T-helper 17 cell (primary cell): Measurements from ENCODE around the gene CHN2. TPM values are rescaled to one million over a fixed set of nuclear protein-coding genes. Genes with fewer than 3 reads are reported as not detected.

ENCODE experiments used
- ATAC-seq: fragments of 150-1000 bp; cut with Tn5 transposase; 2 replicates; pipeline ENCODE4 v1.10.0; 2021; ENCODE audit warnings: mild to moderate bottlenecking, moderate library complexity
- DNase-seq, 3 donors: peaks; one replicate each; pipeline versions ENCODE4 v3.0.0 to v3.0.0-alpha.2; 2020 to 2021
- H3K9me3 ChIP-seq: one replicate; pipeline ENCODE4 v1.7.0; 2013; ENCODE audit warnings: low read length, mild to moderate bottlenecking; ENCODE audit not compliant: control insufficient read depth, poor library complexity, severe bottlenecking
- H3K27ac Mint-ChIP-seq: one replicate; pipeline ENCODE4 v1.8.0; 2022; ENCODE audit warnings: mild to moderate bottlenecking, moderate library complexity, mixed read lengths
- H3K27me3 Mint-ChIP-seq: one replicate; pipeline ENCODE4 v1.8.0; 2022; ENCODE audit warnings: mixed read lengths
- H3K36me3 Mint-ChIP-seq: one replicate; pipeline ENCODE4 v1.8.0; 2022; ENCODE audit warnings: low read depth, mixed read lengths
- H3K4me1 Mint-ChIP-seq: one replicate; pipeline ENCODE4 v1.8.0; 2022; ENCODE audit warnings: mild to moderate bottlenecking, mixed read lengths
- H3K4me3 Mint-ChIP-seq: one replicate; pipeline ENCODE4 v1.8.0; 2022; ENCODE audit warnings: mild to moderate bottlenecking, moderate library complexity, mixed read lengths
- total RNA-seq, 4 donors: library from RNA in 2 of 4; stranded (reverse) in 2 of 4; gene quantifications; one replicate each; pipeline ENCODE4 v1.2.3 and lab custom pipeline; 2022 to 2026

The CHN2 gene
- total RNA-seq, 2 donors from 2014 or later, result 3.8 to 4.0 TPM

DNA sequence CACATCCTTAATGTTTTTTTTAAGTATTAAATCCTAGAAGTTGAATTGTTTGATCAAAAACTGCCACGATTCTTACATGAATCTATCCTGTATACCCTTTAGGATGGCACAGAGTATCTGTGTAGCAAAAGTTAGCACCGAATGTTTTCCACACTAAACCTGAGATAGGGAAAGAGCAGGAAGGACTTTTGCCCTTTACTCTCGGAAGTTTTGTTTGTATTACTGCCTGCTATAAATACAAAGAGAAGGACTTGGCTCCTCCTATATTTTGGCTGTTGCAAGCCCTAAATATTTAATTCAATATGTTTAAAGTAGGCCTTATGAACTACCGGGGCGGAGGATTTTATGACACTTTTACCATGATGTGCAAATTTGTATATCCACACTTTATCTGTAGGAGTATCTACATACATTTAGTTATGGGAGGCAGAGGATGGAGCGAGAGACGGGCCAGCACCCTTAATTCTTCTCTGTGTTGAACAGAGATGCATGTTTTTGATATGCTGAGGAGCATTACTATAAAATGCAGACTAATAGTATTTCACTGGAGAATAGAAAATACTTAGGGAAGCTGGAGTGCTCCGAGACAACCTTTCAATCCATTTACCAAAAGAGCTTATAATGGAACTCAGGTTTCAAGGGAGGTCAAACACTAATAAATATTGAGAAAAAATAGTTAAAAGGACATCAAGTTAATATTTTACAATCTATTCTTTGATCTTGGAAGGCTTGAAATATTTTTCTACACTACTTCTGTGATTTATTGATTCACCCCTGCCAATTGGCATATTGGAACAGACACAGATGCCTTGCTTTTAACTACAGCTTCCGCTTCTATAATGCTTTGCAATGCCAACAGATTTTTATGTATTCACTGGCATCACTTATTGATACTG, 97.4 kb downstream of the CHN2 start:
- Mint-ChIP-seq H3K4me3 (no peak overlapping the region), H3K27me3 (no peaks in the 10 kb centered on the region), H3K4me1 (no peaks in the 10 kb centered on the region), H3K27ac (no peak overlapping the region), H3K36me3 (no peaks in the 10 kb centered on the region)
- no peak for ATAC-seq
- no peak for DNase-seq
- H3K9me3 ChIP-seq, result no peaks in the 10 kb centered on the region

DNA sequence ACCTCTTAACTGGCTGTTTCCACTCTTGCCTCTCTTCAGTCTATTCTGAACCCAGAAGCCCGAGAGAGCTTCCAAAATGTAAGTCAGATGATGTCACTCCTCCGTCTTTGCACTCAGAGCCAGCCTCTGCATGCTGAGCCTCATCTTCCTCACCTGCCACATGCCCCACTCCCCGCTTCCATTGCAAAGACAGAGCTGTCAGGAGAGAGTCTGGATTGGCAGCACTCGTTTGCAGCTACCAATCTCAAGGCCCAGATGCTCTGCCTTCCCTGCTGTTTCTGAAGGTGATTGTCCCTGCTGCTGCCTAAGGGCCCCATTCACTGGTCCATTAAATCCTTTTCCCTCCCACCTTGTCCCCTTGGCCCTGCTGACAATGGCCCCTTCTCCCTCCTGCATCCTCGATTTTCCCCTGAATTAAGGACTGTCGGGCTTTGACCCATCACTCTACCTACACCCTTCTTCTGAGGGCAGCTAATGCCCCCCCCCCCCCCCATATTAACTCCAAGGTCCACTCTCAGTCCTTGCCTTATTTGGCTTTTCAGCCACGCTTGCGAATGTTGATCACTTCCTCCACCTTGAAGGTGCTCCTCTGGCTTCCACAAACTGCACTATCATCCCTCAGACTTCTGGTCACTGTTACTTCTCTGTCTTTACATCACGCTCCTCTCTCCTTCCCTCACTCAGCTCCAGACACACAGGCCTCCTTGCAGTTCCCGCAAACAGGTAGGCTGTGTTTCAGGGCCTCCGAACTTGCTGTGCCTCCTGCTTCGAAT, 98.5 kb downstream of the CHN2 start:
- no peaks in the 10 kb centered on the region for H3K9me3 ChIP-seq
- H3K4me3 Mint-ChIP-seq, result no peak overlapping the region
- DNase-seq (no peak), ATAC-seq (no peak)
- no peaks in the 10 kb centered on the region for H3K27me3 Mint-ChIP-seq
- no peaks in the 10 kb centered on the region for H3K36me3 Mint-ChIP-seq
- no peaks in the 10 kb centered on the region for H3K4me1 Mint-ChIP-seq
- no peak overlapping the region for H3K27ac Mint-ChIP-seq

DNA sequence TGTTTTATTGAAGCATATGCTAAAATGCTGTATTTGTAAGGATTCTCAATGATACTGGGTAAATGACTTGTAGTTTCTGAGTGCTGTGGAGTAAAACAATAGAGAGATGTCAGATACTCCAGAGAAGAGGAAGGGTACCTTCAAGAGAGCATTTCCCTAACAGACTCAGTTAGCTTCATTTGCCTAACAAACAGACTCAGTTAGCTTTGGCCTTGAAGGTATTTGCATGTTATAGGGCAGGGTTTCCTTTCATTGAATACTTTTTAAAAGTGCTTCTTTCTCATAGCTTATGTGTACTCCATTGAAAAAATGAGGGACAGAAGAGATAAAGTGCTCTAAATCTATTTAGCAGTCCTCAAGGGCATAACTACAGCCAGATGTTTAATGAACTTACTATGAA, 101.8 kb downstream of the CHN2 start:
- Mint-ChIP-seq H3K4me1 (no peaks in the 10 kb centered on the region), H3K27me3 (no peaks in the 10 kb centered on the region), H3K4me3 (no peak overlapping the region), H3K36me3 (no peaks in the 10 kb centered on the region), H3K27ac (no peak overlapping the region)
- no peaks in the 10 kb centered on the region for H3K9me3 ChIP-seq
- DNase-seq, result no peak
- ATAC-seq, result no peak

DNA sequence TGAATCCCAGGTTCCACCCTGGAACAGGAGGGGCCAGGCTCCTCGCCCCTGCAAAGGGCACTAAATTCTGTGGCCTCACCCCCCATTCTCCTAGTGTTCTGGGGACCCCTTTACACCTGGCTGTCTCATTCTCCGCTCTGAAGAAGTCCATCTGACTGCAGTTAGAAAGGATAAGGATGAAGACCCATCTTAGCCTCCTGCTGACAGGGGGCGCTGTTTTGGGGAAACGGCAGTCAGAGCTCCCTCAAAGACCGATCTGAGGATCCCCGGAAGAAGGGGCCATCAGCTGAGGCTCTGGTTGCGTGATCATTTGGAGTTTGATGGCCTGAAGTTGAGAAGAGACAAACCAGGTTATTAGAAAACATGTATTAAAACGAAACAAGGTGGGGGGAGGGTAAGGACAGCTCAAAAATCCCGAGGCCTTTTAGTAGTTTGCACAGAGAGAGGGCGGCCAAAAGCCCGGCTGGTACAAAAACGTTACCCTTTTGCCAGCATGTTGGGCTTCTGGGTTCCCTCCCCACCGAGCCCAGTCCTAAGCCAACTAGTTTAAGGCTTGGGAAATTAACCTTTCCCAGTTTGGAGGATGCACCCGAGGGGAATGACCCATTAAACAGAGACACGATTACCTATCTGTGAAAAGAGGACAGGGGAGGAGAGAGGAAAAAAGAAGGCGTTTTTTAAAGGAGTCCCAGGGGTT, 102.8 kb downstream of the CHN2 start:
- no peak for ATAC-seq
- H3K27ac Mint-ChIP-seq, result no peak overlapping the region
- H3K36me3 Mint-ChIP-seq, result no peaks in the 10 kb centered on the region
- H3K4me3 Mint-ChIP-seq, result peak overlapping the region; percentile 43
- H3K9me3 ChIP-seq, result no peaks in the 10 kb centered on the region
- H3K27me3 Mint-ChIP-seq, result no peaks in the 10 kb centered on the region
- DNase-seq, result no peak
- H3K4me1 Mint-ChIP-seq, result no peaks in the 10 kb centered on the region

DNA sequence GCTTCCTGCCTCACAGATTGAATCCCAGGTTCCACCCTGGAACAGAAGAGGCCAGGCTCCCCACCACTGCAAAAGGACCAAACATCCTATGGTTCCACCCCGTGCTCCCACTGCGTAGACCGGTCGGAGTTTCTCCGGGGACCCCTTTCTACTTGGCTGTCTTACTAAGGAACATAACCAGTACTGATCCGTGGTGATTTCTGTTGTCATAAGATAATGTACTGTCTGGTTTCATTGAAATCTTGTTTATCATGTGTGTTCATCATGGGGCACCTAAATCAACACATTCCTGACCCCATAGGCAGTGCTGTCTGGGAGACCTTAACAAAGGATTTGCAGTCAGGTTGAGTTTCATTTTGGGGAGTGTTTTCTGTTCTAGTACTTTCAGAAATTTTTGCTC, 104.5 kb downstream of the CHN2 start:
- H3K36me3 Mint-ChIP-seq, result no peaks in the 10 kb centered on the region
- no peak overlapping the region for H3K27ac Mint-ChIP-seq
- ATAC-seq (no peak), DNase-seq (no peak)
- H3K9me3 ChIP-seq, result no peaks in the 10 kb centered on the region
- no peak overlapping the region for H3K4me3 Mint-ChIP-seq
- H3K4me1 Mint-ChIP-seq, result no peaks in the 10 kb centered on the region
- H3K27me3 Mint-ChIP-seq, result peaks cover 8% of the 10 kb centered on the region

DNA sequence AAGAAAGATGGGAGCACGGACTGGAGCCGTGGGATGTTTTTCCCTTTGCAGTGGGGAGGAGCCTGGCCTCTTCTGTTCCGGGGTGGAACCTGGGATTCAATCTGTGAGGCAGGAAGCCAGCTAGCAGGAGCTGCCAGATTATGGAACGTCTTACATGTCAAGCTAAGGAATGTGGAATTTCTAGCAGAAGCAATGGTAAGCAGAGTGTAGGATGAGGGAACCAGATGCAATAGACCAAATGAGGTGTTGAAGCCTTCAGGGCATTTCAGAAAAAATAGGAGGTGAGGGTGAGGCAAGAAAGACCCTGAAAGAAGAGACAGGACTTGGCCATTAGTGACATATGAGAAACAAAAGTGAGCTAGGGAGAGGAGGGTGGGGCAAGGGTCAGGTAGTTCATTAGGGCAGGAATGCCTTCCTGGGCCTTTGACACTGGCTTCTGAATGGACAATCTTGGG, 105.5 kb downstream of the CHN2 start:
- no peaks in the 10 kb centered on the region for H3K9me3 ChIP-seq
- Mint-ChIP-seq H3K36me3 (no peaks in the 10 kb centered on the region), H3K4me3 (no peak overlapping the region), H3K27ac (no peak overlapping the region), H3K27me3 (peaks cover 8% of the 10 kb centered on the region), H3K4me1 (no peaks in the 10 kb centered on the region)
- no peak for ATAC-seq
- no peak for DNase-seq

DNA sequence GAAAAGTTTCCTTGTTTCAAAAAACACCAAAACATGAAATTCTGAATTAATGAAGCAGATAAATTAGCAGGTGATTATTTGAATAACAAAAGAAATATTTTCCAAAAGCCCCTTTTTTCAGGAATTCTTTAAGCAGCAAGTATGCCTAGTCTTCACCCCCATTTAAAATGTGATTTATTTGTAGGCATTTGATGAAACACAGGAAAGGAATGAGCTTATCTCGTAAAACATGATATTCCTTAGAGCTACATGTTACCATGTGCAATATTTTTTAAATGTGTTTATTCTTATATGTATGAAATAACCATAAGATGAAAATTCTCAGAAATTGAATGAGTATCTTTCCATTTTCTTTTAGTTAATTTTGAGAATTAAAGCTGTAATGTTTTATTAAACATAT, 106.1 kb downstream of the CHN2 start:
- DNase-seq (no peak), ATAC-seq (no peak)
- Mint-ChIP-seq H3K4me3 (no peak overlapping the region), H3K36me3 (no peaks in the 10 kb centered on the region), H3K27ac (no peak overlapping the region), H3K27me3 (peaks cover 8% of the 10 kb centered on the region), H3K4me1 (no peaks in the 10 kb centered on the region)
- H3K9me3 ChIP-seq, result no peaks in the 10 kb centered on the region

DNA sequence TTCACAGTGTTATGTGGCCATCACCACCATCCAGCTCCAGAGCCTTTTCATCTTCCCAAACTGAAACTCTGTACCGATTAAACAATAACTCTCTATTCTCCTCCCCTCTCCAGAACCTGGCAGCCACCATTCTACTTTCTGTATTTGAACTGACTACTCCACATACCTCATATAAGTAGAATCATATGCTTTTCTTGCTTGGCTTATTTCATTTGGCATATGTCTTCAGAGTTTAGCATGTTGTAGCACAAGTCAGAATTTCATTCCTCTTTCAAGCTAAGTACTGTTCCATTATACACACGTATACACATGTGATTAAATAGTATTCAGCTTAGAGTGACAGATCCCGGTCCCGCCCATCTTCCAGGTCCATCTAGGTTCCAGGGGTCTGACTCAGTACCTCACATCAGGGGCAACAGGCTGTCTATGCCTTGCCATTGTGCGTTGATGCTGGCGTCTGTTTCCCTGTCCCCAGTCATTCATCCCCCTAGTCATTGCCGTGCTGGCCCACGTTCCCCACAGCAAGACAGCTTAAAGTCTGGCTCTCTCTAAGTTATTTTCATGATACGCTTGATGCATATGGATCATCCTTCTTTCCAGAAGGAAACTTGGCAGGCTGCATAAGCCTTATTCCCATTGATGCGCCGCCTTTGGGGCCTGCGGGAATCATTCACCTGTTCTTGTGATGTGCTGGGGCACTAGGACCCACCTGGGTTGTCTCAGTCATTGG, 108.3 kb downstream of the CHN2 start:
- Mint-ChIP-seq H3K27me3 (peaks cover 8% of the 10 kb centered on the region), H3K27ac (no peak overlapping the region), H3K4me1 (no peaks in the 10 kb centered on the region), H3K4me3 (no peak overlapping the region), H3K36me3 (no peaks in the 10 kb centered on the region)
- no peaks in the 10 kb centered on the region for H3K9me3 ChIP-seq
- DNase-seq (no peak), ATAC-seq (no peak)

DNA sequence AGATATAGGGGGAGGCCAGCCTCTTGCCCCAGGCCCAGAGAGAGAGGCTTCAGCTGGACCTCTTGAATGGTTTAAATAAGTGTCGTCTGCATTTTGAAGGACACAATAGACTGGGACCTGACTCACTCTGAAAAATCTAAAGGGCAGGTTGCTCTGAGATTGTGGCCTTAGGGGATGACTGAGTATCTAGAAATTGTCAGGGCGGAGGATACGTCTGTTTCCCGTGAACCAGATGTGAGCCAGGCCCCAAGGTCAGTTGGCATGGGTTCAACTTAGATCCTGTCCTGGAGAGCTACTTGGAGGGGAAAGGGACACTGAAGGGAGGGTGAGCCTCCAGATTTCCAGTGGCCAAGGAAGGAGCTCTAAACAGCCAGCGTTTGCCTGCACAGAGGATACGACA, 110.2 kb downstream of the CHN2 start:
- no peaks in the 10 kb centered on the region for H3K4me1 Mint-ChIP-seq
- peaks cover 8% of the 10 kb centered on the region for H3K27me3 Mint-ChIP-seq
- no peak for DNase-seq
- no peaks in the 10 kb centered on the region for H3K36me3 Mint-ChIP-seq
- no peak overlapping the region for H3K4me3 Mint-ChIP-seq
- no peaks in the 10 kb centered on the region for H3K9me3 ChIP-seq
- no peak for ATAC-seq
- H3K27ac Mint-ChIP-seq, result no peak overlapping the region

DNA sequence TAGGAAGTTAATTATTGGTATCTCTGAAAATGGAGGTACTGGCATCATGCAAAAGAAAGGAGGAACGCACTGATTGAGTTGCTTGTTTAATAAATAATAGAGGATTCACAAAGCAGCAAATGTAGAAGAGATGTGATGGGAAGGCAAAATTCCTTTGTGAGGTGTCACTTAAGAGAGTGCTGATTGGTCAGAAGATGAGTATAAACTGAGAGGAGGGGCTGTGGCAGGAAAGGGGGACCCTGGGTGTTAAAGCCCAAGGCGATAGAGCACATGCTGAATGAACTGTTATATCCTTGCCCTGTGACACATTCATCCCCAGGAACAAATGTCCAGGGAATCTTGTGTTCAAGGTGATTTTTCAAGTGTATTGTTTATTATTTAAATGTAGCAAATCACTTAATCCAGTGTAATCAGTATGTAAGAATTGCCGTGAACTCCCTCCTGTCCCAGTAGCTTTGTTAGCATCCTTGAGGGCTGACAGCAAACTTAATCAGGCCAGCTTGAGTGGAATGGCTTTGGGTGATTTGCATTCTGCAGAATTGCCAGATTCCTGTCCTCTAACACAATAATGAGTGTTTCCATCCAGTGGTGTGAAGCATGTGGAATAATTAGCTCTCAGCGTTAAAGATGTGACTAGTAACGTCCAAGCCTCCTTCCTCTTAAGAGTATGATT, 111.9 kb downstream of the CHN2 start:
- Mint-ChIP-seq H3K27me3 (peaks cover 8% of the 10 kb centered on the region), H3K27ac (no peak overlapping the region), H3K4me3 (no peak overlapping the region), H3K36me3 (no peaks in the 10 kb centered on the region), H3K4me1 (no peaks in the 10 kb centered on the region)
- ATAC-seq (no peak), DNase-seq (no peak)
- H3K9me3 ChIP-seq, result no peaks in the 10 kb centered on the region

DNA sequence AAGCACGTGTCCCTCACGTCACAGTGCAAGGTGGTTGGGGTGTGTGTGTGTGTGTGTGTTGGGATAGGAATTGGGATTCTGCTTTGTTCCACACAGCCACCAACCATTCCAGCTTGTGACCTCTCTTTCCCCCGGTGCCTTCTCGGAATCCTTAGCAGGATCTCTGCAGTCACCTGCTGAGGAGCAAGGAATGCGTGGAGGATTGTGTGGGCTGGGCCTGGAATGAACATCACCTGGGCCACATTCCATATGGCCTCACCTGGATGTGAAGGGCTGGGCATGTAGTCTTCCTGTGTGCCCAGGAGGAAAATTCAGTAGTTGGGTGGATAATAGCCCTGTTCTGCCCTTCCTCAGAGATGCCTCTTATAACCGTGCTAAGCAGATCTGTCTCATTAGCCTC, 113.8 kb downstream of the CHN2 start:
- Mint-ChIP-seq H3K4me3 (no peak overlapping the region), H3K4me1 (no peaks in the 10 kb centered on the region), H3K27ac (no peak overlapping the region), H3K27me3 (peaks cover 4% of the 10 kb centered on the region), H3K36me3 (no peaks in the 10 kb centered on the region)
- no peak for DNase-seq
- H3K9me3 ChIP-seq, result no peaks in the 10 kb centered on the region
- no peak for ATAC-seq

DNA sequence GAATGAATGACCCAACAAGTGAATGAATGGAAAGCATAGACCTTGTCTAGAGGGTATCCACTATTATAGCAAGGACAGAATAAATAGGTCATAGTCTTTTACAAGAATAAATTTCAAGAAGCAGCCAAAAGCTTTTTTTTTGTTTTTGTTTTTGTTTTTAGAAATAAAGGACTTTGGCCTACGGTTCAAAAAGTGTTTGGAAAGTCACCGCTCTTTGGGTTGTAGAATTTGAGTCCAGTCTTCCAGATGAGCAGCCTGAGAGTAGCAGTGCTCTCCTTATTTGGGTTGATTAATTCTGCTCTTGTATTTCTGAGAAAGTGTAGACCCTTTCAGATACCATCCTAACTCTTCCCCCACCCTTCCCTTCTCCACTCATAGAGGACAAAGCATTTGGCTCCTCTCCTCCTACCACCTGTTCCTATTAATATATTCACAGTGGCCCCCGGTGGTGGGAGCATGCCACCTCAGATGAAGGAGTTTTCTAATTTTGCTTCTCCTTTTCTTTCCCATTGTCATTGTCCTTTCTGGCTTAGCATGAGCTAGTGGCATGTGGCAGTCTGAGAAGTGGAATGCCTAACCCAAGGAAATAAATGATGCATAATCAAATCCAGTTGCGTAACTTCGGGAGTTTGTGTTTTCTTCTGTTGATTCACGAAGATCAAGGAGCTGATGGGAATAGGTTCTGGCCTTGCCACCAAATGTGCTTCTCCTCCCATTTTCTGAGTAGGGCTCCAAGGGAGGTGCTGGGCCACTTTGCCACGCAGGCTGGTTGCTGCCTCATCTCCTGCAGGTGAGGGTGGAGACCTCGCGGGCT, 114.7 kb downstream of the CHN2 start:
- H3K4me3 Mint-ChIP-seq, result no peak overlapping the region
- DNase-seq (no peak), ATAC-seq (no peak)
- peaks cover 5% of the 10 kb centered on the region for H3K27me3 Mint-ChIP-seq
- no peaks in the 10 kb centered on the region for H3K36me3 Mint-ChIP-seq
- no peak overlapping the region for H3K27ac Mint-ChIP-seq
- H3K4me1 Mint-ChIP-seq, result no peaks in the 10 kb centered on the region
- no peaks in the 10 kb centered on the region for H3K9me3 ChIP-seq
